HG03442 (cell line): ENCODE results near the gene PTPRK.
A peak's percentile ranks its signal among the peaks of the same experiment; 100 is the strongest.

Experiments
- ATAC-seq: cut with Tn5 transposase; IDR thresholded peaks from one replicate; pipeline ENCODE4 v1.9.1; 2021; ENCODE audit warnings: mild to moderate bottlenecking, moderate library complexity; ENCODE audit not compliant: unreplicated experiment

PTPRK gene

DNA sequence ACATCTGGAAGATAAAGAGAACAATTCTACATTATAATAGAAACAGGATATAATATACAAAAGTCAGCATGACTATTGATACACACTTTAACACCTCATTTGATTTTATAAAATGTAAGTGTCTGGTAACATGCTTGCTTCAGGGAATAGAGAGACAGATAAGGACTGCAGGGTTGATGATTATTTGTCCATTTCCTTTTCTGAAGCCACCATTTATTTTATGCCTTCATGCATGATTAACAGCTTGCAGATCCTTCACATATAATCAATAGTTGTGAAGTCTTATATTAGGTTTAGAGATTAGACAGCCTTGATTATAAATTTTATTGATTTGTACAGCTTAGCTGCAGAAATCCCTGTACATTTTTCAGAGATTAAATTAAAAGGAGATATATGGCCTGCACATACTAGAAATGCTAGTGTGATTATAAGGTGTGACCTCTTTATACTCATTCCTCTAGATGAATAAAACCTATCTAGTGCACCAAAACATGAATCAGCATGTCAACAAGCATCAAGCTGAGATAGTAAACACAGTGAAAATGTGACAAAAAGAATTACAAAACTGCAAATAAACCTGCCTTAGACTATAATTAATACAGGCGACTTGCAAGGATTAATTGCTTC is 420.7 kb downstream of the PTPRK start:
- no peak for ATAC-seq

- ATAC-seq, result peak; percentile 54
Observed at GRCh38 chr6:128098000-128098581, 422.3 kb downstream of the PTPRK start.

DNA sequence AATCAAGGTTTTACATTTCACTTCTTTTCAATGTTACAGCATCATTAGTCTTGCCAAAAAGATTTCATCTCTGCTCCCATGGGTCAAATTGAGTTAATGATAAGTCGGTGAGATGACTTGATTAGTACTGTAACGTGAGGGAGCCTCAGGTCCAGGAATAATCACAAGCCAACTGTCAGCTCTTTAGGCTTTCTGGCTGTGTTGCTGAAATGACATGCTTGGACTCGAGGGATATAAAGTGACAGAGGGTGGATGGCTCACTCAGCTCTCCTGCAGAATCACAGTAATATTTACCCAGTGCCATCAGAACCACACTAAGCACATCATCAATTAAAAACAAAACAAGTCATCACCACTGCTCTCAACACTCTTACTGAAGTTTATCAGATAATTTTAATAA is 423.4 kb downstream of the PTPRK start:
- ATAC-seq, result no peak

- no peak for ATAC-seq
Observed at GRCh38 chr6:128095362-128095761, 425.0 kb downstream of the PTPRK start.

GRCh38 chr6:128079021-128079420 is 441.4 kb downstream of the PTPRK start:
- no peak for ATAC-seq

DNA sequence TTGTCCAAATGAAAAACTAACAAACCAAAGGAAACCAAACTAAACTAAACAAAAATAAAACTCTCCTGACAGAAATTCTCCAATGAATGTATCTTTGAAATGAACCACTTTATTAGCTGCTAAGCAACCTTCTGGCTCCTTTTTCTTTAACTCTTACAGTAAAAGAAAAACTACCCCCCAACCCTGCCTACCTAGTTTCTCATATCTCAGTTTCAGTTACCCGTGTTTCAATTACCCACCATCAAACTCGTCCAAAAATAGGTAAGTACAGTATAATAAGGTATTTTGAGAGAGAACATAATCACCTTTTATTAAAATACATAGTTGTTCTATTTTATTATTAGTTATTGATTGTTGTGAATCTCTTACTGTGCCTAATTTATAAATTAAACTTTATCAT is 442.1 kb downstream of the PTPRK start:
- no peak for ATAC-seq

- no peak for ATAC-seq
Observed at GRCh38 chr6:128076843-128077242, 443.6 kb downstream of the PTPRK start.

- no peak for ATAC-seq
Observed at GRCh38 chr6:128074567-128074966, 445.8 kb downstream of the PTPRK start.

- ATAC-seq, result no peak
Observed at GRCh38 chr6:128073389-128073788, 447.0 kb downstream of the PTPRK start.

DNA sequence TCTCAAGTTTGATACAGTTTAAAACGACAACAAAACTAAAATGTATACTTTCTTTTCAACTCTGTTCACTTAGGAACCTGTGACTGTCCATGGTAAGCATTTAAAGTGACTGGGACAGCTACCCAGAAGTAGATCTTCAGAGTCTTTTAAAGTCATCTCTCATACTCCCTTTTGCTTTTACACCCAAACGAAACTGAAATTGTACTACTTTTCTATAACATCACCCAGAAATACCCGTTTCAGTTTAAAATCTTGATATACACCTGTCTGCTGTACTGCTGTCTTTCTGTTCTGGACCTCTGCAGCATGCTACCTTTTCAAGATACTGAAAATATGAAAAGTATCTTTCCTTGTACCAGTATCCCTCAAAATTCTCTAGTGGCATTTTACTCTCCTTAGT is 449.2 kb downstream of the PTPRK start:
- peak; percentile 62 for ATAC-seq

GRCh38 chr6:128070406-128070805 is 450.0 kb downstream of the PTPRK start:
- no peak for ATAC-seq

DNA sequence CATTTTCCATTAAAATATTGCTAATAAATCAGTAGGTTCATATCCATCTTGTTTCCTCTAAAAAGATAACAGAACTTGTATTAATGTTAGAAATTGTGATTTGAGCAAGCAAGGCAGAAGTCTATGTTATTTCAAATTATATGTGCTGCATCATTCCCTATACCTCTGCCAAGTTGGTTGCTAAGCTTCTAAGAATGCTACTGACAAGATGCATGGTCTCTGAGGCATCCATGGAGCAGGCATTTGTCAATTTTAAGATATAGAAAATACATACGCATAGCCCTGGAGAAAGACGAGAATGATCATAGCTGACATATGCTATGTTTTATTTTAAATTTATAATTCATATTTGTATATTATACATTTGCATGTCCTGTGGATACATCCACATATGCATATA is 451.2 kb downstream of the PTPRK start:
- ATAC-seq, result no peak

- no peak for ATAC-seq
Observed at GRCh38 chr6:128068119-128068479, 452.3 kb downstream of the PTPRK start.

DNA sequence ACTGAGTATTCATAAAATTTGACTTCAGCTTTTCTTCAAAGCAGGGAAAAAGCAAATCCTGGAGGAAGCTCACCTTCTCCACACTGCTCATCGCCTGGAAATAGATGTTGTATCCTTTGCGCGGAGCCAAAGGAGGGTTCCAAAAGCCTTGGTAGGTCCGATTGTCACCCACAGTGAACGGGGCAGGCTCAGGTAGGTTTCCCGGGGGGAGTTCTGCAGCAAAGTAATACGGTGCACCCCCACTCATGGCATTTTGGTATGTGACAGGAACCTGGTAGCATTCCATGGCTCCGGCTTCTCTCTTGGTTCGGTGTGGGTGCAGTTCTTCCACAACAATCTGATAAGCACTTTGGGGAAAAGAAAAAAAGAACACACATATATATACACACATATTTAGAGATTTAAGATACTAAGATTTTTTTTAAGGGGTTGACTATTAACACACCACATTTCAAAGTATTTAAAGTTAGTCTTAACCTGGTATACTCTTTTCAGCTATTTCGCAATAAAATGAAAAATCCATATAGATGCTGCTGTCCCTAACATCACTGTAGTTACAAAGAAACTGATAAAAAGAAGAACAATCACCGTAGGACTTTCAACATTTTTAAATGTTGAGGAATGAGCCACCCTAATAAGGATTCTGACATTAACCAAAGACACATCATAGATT is 452.8 kb downstream of the PTPRK start:
- no peak for ATAC-seq

DNA sequence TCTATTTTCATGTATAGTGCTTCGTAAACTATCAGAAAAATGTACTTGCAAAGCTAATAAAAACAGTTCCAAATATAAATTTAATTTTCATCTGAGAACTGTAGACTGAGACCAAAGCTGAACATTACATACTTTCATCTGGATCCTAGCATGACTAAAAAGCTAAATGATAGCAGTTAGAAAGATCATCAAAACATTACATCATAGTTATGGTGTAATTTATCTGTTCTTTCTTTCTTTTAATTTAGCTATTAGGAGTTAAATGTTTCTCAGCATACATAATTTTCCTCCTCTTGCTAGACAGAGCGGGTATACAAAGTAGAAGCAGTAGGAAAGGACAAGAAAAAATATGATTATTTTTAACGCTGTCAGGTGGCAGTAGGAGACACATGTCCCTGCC is 455.3 kb downstream of the PTPRK start:
- ATAC-seq, result no peak

DNA sequence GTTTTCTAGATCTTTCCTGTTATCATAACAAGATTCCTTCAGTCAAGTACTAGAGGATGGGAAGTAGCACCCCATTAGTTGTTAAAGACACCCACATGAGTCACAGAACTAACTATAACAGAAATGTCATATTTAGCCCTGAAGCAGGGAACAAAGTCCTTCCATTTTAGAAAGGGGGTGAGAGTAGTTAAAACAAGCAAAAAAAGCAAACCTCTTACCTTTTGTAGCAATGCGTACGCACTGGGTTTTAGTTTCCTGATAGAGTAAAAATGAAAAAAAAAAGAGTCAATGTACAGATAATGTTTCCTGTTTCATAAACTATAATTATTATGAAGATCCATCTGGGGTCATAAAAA is 455.9 kb downstream of the PTPRK start:
- no peak for ATAC-seq

GRCh38 chr6:128063850-128064539 is 456.4 kb downstream of the PTPRK start:
- no peak for ATAC-seq

DNA sequence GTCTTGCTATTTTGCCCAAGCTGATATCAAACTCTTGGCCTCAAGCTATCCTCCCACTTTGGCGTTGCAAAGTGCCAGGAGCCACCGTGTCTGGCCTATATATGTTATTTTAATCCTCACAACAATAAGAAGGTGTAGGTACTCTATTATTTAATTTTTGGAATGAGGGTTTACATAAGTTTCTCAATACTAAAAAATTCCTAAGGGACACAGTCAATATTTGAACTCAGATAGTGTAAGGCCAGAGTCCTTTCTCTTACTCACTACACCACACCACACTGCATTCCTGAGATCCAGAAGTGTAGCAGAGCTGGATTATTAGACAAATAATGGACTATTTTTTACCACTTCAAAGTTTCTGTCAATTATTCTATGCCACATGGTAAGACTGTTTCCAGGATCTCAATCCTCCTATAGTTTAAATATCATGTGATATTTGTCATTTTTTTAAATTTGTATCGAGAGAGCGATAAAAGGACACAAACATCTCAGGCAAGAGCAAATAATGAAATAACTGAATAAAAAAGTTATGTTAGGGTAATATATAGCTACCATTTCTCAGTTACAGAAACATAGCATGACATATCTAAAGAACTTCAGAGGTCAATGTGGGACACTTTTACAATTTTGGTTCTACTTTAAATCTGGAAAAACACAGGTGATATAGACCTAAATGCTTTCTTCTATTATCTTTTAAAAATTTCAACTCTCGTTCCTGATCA is 457.4 kb downstream of the PTPRK start:
- ATAC-seq, result no peak

DNA sequence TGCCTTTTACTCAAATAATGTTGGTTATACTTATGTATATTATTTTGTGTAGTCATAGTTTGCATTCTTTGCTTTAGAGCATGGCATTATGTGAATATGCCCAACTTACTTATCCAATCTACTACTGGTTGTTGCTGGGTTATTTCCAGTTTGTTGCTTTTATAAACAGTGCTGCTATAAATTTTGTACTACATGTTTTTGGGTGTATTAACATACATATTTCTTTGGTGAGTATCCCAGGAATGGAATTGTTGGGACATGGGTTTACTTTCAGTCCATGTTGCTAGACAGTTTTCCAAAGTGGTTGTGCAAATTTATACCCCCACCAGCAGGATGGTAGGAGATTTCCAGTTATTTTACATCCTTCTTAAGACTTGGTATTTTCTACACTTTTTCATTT is 462.5 kb downstream of the PTPRK start:
- no peak for ATAC-seq

- no peak for ATAC-seq
Observed at GRCh38 chr6:128057541-128057940, 462.9 kb downstream of the PTPRK start.

DNA sequence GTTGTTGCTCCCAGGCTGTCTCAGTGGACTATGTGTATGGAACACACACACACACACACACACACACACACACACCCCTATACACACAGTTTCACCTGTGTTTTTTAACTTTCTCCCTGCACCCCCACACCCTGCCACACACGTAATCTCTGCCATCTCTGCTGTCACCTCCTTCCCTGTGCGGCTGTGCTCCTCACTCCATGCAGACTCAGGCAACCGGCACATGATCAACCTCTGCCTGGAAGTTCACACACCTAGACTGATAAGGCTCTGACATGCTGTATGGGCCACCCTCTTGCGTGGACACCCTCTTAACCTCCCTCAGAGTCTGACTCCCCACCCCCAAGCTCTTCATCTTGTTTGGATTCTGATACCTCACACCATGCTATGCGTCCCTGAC is 467.3 kb downstream of the PTPRK start:
- ATAC-seq, result no peak
